SK-N-MC (cell line): ENCODE data around the gene DLGAP1.

ENCODE experiments used
- EZH2 ChIP-seq: fragments of 200-600 bp; sonication (generic); IDR thresholded peaks from one replicate; pipeline ENCODE4 v1.6.1; 2017; ENCODE audit warnings: antibody characterized with exemption
- FOXP2 ChIP-seq: optimal IDR thresholded peaks from 2 replicates; pipeline ENCODE3; 2011; ENCODE audit warnings: mild to moderate bottlenecking, moderate library complexity; ENCODE audit not compliant: insufficient read depth; ENCODE audit errors: extremely low read length, control extremely low read depth
- POLR2AphosphoS5 ChIP-seq: IDR thresholded peaks from 2 replicates; pipeline ENCODE4 v1.6.1; 2012; ENCODE audit warnings: mild to moderate bottlenecking, low read depth, low read length, borderline replicate concordance

DNA sequence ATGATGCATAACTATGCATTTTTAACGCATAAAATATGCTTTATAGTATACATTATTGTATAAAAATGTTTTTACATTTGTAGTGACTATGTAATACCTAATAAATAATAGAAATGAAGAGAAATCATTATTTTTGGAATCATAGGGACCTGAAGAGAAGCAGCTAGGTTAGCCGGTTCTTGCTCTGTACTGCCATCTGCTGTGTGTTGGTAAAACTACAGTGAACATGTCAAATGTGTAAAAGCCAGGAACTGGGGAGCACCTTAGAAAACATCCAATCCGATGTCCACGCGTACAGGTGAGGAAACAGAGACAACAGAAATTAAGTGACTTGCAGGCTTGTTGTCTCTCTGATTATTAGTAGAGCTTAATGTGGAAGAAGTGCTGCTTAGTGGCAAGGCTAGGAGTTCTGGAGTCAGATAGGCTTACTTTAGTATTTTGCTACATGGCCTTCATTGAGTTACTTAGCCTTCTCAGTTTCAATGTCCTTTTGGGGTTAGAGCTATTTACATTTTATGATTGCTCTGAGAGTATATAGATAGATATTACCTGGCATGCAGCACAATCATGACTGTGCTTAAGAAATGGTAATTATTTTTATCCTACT, 386.5 kb downstream of the DLGAP1 start:
- TF ChIP-seq POLR2AphosphoS5, result no peak
- no peak for TF ChIP-seq EZH2
- TF ChIP-seq FOXP2, result no peak
